Endodermal cell (in vitro differentiated cells): ENCODE results near the gene HMOX1. TPM values are rescaled to one million over a fixed set of nuclear protein-coding genes. Genes with fewer than 3 reads are reported as not detected.

ENCODE experiments used
- DNase-seq: peaks from one replicate; pipeline ENCODE4 v3.0.0-alpha.2; 2017
- H3K27ac ChIP-seq: 2 replicates; pipeline ENCODE4 v1.5.1; 2013; ENCODE audit warnings: mild to moderate bottlenecking, low read depth, low read length, moderate library complexity
- H3K27me3 ChIP-seq: 2 replicates; pipeline ENCODE4 v1.6.1; 2013; ENCODE audit warnings: mild to moderate bottlenecking, low read length, moderate library complexity; ENCODE audit not compliant: insufficient read depth, control insufficient read depth, poor library complexity, severe bottlenecking
- H3K36me3 ChIP-seq: 2 replicates; pipeline ENCODE4 v1.7.0; 2013; ENCODE audit warnings: mild to moderate bottlenecking, low read length, moderate library complexity; ENCODE audit not compliant: control insufficient read depth, insufficient read depth
- H3K4me1 ChIP-seq: one replicate; pipeline ENCODE4 v1.7.0; 2013; ENCODE audit warnings: low read length; ENCODE audit not compliant: control insufficient read depth, insufficient read depth
- H3K4me3 ChIP-seq: 2 replicates; pipeline ENCODE4 v1.5.1; 2013; ENCODE audit warnings: mild to moderate bottlenecking, low read length, moderate library complexity
- H3K9ac ChIP-seq: 2 replicates; pipeline ENCODE4 v1.6.1; 2013; ENCODE audit warnings: mild to moderate bottlenecking, low read length, moderate library complexity; ENCODE audit not compliant: poor library complexity, severe bottlenecking; ENCODE audit errors: extremely low read depth
- H3K9me3 ChIP-seq: 2 replicates; pipeline ENCODE4 v1.6.1; 2013; ENCODE audit warnings: mild to moderate bottlenecking, low read length, moderate library complexity; ENCODE audit not compliant: control insufficient read depth
- H3K27ac Mint-ChIP-seq: 2 replicates; pipeline ENCODE4 v1.8.0; 2020; ENCODE audit warnings: mixed read lengths
- H3K27me3 Mint-ChIP-seq: 2 replicates; pipeline ENCODE4 v1.8.0; 2021; ENCODE audit warnings: mild to moderate bottlenecking, mixed read lengths; ENCODE audit not compliant: insufficient read depth
- H3K36me3 Mint-ChIP-seq: 2 replicates; pipeline ENCODE4 v1.8.0; 2020; ENCODE audit warnings: low read depth, mixed read lengths
- H3K4me1 Mint-ChIP-seq: 2 replicates; pipeline ENCODE4 v1.8.0; 2020; ENCODE audit warnings: mixed read lengths
- H3K4me3 Mint-ChIP-seq: 2 replicates; pipeline ENCODE4 v1.8.0; 2020; ENCODE audit warnings: mild to moderate bottlenecking, moderate library complexity, mixed read lengths
- H3K9me3 Mint-ChIP-seq: 2 replicates; pipeline ENCODE4 v1.8.0; 2020; ENCODE audit warnings: mild to moderate bottlenecking, mixed read lengths
- CTCF ChIP-seq: fragments of 200-600 bp; sonication (generic); conservative IDR thresholded peaks from 2 replicates; pipeline ENCODE4 v1.5.0; 2021; ENCODE audit warnings: antibody characterized with exemption, mild to moderate bottlenecking
- WGBS, 2 experiments: methylation state at CpG; one replicate each; pipeline versions ENCODE4 v1.1.5 to v1.1.7; 2013; ENCODE audit warnings: missing lambda C conversion rate in 2 of 2, mixed read lengths in 1 of 2; ENCODE audit not compliant: insufficient coverage in 1 of 2, insufficient read length in 1 of 2; 5-methylcytosine and 5-hydroxymethylcytosine counted together
- total RNA-seq, 2 donors: library from RNA; stranded (reverse); fragmentation: NEBNext Ultra II Directional in 1 of 2; extraction: Animal tissue kit (Norgen Biotek cat#: 25700) in 1 of 2; gene quantifications; 2 replicates in 1 of 2; 3 replicates in 1 of 2; pipeline ENCODE4 v1.2.1, GENCODE V29; 2021

HMOX1 gene
- total RNA-seq, 2 donors from 2014 or later, result 11.4 to 21.6 TPM

GRCh38 chr22:35337932-35338331, 43.0 kb upstream of the HMOX1 start:
- H3K27ac Mint-ChIP-seq, result peak overlapping the region; percentile 75
- WGBS, 2 experiments, result 86 to 94% methylated on average over 2 to 4 of the region's 4 CpGs
- Histone ChIP-seq H3K27me3 (no peaks in the 10 kb centered on the region), H3K4me1 (peaks cover 5% of the 10 kb centered on the region), H3K27ac (no peak overlapping the region), H3K36me3 (peaks cover 8% of the 10 kb centered on the region), H3K9me3 (no peaks in the 10 kb centered on the region), H3K9ac (no peak overlapping the region), H3K4me3 (no peak overlapping the region)
- peak; percentile 70 for DNase-seq
- no peaks in the 10 kb centered on the region for H3K27me3 Mint-ChIP-seq
- no peak for TF ChIP-seq CTCF
- H3K4me1 Mint-ChIP-seq, result peaks cover 5% of the 10 kb centered on the region
- H3K4me3 Mint-ChIP-seq, result no peak overlapping the region
- peaks cover 28% of the 10 kb centered on the region for H3K36me3 Mint-ChIP-seq
- no peaks in the 10 kb centered on the region for H3K9me3 Mint-ChIP-seq

- Mint-ChIP-seq H3K27ac (no peak overlapping the region), H3K4me1 (no peaks in the 10 kb centered on the region), H3K36me3 (peaks cover 15% of the 10 kb centered on the region), H3K27me3 (no peaks in the 10 kb centered on the region), H3K9me3 (no peaks in the 10 kb centered on the region), H3K4me3 (no peak overlapping the region)
- Histone ChIP-seq H3K4me3 (no peak overlapping the region), H3K9me3 (no peaks in the 10 kb centered on the region), H3K9ac (no peak overlapping the region), H3K27ac (no peak overlapping the region), H3K27me3 (no peaks in the 10 kb centered on the region), H3K36me3 (peaks cover 10% of the 10 kb centered on the region), H3K4me1 (no peaks in the 10 kb centered on the region)
- DNase-seq, result no peak
- TF ChIP-seq CTCF, result no peak
- WGBS, 2 experiments, result 93 to 95% methylated on average over 18 to 19 of the region's 19 CpGs
Measured at GRCh38 chr22:35341090-35341874, 39.6 kb upstream of the HMOX1 start.

GRCh38 chr22:35342390-35342789, 38.5 kb upstream of the HMOX1 start:
- no peaks in the 10 kb centered on the region for H3K9me3 Mint-ChIP-seq
- DNase-seq, result no peak
- no peak for TF ChIP-seq CTCF
- Histone ChIP-seq H3K9ac (no peak overlapping the region), H3K27ac (no peak overlapping the region), H3K4me1 (no peaks in the 10 kb centered on the region), H3K4me3 (no peak overlapping the region), H3K36me3 (peaks cover 10% of the 10 kb centered on the region), H3K27me3 (no peaks in the 10 kb centered on the region), H3K9me3 (no peaks in the 10 kb centered on the region)
- 98% methylated on average over 4 of the region's 4 CpGs; no CpG with 5 or more reads in 1 of the 2 experiments for WGBS, 2 experiments
- H3K4me3 Mint-ChIP-seq, result no peak overlapping the region
- peaks cover 14% of the 10 kb centered on the region for H3K36me3 Mint-ChIP-seq
- no peaks in the 10 kb centered on the region for H3K4me1 Mint-ChIP-seq
- H3K27me3 Mint-ChIP-seq, result no peaks in the 10 kb centered on the region
- H3K27ac Mint-ChIP-seq, result no peak overlapping the region
